GM23248 (cell line): ENCODE results near the gene PNLDC1.

Experiments used
- EZH2 ChIP-seq: fragments of 200-600 bp; sonication (generic); IDR thresholded peaks from 2 replicates; pipeline ENCODE4 v1.6.1; 2018; ENCODE audit warnings: antibody characterized with exemption, mild to moderate bottlenecking; ENCODE audit not compliant: insufficient read depth, poor library complexity, severe bottlenecking
- EZH2phosphoT487 ChIP-seq: fragments of 200-600 bp; sonication (generic); IDR thresholded peaks from 2 replicates; pipeline ENCODE4 v1.6.1; 2018; ENCODE audit warnings: antibody characterized with exemption, moderate library complexity, mild to moderate bottlenecking, low read depth; ENCODE audit not compliant: insufficient read depth

DNA sequence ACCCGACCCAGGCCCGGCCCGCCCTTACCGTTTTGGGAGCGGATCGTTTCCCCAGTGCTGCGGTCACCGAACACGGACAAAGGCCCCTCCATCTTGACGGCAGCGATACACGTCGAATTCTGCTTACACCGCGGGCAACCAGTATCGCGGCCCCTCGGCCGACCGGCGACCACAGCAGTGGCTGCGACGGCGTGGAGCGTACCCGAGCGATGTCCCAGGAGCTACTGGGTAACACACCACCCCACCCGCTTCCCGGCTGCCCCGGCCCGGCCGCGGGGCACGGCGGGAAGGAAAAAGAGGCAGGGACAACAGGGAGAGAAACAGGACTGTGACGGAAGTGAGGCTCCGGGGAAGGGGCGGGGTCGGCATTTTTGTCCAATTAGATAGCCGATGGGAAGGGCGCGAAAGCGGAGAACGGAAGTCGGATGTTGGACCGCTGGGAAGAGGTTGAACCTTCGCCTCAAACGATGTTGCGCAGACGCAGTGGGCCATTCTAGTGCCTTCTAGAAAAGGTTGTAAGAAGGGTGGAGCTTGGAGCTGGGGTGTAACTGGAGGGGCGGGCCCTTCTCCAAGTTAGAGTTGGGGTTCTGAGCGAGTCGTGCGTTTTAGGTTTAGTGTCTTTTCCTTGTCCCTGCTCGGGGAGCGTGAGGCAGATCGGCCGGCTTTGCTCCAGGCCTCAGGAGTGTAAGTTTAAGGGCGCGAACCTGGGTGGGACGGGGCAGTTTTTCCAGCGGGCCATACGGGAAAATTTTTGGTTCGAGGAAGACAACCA is 10.5 kb upstream of the PNLDC1 start, which contains the start of gene TCP1:
- TF ChIP-seq EZH2 (no peak), EZH2phosphoT487 (no peak)
